ENCODE data around the gene RAB11FIP2.

RAB11FIP2 gene

DNA sequence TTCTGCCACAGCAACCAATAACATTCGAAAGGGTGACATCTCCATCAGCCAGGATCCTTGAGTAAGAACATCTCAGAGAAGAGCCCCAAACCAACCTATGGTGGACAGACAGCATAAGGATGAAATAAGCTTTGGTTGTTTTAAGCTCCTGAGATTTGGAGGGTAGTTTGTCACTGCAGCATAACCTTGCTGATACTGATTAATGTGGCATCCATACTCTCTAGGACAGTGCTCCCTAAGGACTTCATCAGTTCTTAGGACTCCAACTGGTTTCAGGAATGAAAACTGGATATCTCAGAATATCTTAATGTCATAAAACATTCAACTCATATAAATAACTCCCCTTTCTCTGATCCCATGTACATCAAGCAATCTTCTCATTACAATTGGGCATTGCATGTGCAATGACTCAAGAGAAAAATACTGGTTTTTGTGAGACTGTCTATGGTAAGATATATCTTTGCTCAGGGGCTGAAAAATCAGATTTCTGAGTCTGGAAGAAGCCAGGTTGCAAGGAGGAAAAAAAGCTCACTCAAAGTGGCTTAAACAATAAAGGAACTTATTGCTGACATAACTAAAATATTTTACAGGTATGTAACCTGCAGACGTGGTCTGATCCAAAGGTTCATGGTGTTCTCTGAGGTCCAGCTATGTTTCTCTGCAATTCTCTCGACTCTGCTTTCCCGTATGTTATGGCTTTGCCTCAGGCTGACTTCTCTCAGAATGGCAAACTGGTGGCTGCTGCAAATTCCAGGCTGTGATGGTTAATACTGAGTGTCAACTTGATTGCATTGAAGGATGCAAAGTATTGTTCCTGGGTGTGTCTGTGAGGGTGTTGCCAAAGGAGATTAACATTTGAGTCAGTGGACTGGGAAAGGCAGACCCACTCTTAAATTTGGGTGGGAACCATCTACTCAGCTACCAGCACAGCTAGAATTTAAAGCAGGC lies 65.7 kb downstream of the RAB11FIP2 start:
- DNase-seq, result no peak

DNA sequence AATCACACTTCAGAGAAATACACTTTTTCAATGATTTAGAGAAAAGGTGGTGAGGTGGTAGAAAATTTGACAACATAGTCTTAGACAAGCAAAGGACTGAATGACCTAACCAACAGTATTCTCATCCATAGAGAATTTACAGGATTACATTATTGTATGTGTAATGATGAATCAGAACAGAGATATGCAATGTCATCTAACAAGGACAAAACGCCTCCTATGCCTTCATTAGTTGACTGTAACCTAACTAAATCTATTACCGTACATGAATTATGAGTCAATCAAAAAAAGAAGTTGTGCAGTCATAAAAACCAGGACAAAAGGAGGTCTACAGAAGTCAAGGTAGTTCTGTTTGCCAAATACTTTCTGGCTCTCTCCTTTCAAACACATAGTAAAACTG lies 66.5 kb downstream of the RAB11FIP2 start:
- DNase-seq, result no peak

DNA sequence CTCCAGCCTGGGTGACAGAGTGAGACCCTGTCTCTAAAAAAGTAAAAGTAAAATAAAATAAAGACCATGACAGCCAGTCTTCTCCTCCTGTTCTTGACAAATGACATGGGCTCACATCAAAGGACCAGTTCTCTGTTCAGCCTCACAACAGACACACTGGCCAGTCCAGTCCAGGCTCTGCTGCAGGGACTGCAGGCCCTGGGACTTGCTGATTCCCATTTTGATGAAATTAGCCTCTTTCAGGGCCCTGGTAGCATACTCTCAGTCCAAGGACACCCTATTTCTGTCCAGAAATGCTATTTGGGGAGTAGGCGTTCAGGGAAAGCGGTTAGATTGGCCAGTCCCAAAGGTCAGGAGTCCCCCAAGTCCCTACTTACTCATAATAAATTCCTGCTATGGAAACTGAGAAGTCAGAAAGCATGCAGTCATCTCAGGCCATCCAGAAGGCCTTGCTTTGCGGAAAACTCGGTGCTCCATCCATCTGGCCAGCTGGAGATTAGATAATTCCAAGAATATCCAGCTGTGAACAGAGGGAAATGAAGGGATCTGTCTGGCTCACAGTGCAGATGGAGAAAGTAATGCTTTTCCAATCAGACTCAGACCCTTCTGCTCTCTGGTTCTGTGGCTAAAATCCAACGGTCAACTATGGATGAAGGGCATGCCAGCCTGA lies 74.4 kb downstream of the RAB11FIP2 start:
- DNase-seq, result no peak

DNA sequence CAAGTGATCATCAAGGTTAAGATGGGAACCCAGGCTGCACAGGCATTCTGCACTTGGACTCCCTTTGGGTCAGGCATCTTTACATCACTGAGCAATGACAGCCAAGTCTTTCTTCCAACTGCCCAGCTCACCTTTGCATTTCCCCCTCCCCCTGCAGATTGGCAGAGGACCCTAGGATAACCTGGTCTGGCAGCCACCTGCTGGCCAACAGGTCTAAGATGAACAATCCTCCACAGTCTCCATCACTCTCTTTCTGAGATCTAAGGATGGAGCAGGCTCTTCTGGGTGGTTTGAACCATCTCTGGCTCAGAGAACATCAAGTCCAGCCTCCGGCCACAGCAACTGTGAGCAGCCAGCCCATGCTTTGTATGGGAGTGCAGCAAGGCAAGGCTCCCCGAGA lies 75.8 kb downstream of the RAB11FIP2 start:
- no peak for DNase-seq

DNA sequence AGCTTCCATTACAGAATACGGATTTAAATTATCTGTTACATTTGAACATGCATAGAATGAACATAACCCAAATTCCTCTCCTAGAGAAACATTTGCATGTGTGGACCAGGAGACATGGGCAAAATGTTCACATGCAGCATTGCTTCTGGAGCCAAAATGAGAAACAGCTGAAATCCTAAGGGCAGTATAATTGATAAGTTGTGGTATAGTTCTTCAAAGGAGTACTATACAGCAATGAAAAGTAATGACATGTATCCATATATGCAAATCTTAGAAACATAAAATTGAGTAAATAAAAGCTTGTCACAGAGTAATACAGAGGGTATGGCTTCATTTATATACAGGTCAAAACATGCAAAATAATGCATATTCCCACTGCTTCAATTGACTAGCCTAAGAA lies 77.1 kb downstream of the RAB11FIP2 start:
- no peak for DNase-seq

DNA sequence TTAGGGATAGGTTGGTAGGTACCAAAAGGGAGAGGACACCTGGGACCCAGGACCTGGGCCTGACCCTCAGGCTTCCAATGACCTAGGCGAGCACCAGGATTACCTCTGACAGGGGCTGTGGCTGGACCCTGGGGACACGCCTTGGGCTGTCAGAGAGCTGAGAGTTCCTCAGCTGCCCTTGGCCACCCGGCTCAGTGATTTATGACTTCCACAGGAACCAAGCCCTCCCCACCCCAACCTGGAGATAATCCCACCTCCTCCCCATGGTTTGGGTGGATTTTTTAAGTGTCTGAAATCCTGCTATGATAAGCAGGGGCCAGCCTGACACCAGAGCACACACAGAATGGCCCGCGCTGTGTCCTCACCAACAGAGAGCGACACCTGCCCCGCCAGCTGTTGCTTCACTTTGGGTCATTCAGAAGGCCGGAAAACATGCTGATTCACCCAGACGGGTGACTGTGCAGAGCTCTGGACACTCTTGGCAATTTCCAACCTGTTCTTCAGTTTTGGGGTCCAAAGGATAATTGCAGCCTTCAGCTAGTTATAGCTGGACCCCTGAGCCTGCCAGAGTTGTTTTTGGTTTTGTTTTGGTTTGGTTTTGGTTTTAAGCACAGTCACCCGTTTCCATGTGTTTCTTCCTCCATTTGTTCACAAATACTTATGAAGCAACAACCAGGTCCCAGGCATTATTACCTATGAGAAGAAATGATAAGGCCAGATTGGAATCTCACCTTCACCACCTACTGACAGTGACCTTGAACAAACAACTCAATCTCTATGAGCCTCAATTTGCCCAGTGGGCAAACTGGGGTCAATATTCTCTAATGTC lies 78.2 kb downstream of the RAB11FIP2 start:
- DNase-seq, result no peak

DNA sequence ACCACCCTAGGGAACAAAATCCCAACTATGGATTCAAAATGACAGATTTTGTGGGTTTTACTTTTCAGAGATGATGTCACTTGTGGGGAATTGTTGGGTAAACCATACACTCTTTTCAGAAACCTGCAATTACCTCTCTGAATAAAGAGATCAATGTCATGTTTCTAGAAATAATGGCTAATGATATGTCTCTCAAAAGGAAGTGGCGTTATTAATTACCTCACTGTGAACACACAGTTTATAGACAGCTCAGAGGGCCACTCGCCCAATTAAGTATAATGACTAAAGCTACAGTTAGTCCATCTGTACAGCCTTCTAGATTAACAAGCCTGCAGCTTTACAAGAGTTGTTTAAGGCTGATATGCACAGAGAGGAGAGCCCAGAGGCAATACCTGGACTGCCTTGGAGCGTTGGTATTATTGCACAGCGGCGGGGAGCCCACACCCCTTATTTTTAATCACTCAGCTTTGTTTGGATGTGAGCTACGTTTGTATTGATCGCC lies 79.5 kb downstream of the RAB11FIP2 start:
- peak; percentile 13 for DNase-seq

DNA sequence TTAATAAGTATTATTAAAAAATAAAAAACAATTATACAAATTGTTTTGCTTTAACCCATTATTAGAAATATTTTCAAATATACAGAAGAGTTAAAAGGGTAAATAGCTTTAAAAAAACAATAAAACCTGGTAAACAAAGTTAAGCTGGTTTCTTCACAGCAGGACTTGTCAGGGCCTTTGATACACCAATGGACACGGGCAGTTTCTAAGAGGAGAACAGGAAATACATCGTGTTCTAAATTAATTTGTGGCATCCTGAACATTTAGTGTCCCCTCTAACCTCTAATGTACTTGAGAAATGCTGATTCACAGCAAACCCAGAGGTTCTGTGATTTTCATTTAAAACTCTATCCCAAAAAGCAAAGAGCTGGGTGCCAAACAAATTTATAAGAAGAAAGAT lies 80.8 kb downstream of the RAB11FIP2 start:
- DNase-seq, result no peak

DNA sequence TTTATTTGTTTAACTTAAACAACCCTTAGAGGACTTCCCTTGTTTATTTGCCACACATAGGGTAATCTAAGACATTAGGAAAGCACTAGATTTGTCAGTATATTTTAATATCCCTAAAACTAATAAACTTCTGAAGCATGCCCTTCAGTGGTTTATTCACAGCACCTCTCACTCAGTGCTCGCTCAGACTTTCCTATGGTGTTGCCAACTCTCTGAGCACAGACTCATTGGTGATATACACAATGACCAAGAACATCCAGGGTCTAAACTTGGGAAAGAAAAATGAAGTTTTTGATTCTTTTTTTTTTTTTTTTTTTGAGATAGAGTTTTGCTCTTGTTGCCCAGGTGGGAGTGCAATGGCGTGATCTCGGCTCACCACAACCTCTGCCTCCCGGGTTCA lies 82.2 kb downstream of the RAB11FIP2 start:
- DNase-seq, result no peak

DNA sequence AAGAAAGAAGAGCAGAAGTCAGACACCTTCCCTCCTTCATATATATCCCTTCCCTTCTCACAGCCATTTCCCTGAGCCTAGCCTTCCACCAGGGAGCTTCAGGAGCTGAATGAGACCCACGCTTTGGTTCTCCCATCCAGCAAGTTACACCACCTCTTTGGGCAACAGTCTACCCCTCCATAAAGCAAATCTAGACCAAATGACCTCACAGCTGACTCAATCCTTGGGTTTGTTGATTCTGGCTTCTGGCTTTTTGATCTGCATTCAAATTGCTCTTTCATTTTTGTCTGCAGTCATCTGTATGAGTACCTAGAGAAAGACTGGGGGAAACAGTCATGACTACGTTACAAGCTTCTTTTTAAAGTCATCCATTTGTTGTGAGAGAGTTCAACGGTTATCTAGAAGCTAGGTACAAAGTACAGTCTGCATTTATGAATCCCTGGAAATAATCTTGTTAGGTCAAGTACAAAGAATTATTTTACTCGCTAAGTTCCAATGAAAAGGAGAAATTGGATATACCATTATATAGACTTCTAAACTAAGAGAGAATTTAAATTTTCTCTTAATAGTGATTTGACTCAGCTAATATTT lies 86.3 kb downstream of the RAB11FIP2 start:
- DNase-seq, result no peak

DNA sequence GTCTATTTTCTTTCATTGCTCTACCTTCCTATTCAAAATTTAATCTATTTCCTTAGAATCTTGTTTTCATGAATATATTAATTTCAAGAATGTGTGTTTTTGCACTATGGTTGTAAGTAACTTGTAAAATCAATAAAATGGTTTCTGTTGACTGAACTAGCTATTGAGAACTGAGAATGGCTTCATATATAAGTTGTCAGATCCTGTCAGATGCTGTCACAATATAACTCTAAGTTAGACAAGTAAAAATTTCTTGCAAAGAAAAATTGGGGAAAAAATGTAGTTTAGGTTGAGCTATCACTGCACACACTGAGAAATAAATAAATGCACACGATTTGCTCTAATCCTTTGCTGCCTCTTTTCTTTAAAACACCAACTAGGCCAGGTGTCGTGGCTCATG lies 89.8 kb downstream of the RAB11FIP2 start:
- DNase-seq, result no peak

DNA sequence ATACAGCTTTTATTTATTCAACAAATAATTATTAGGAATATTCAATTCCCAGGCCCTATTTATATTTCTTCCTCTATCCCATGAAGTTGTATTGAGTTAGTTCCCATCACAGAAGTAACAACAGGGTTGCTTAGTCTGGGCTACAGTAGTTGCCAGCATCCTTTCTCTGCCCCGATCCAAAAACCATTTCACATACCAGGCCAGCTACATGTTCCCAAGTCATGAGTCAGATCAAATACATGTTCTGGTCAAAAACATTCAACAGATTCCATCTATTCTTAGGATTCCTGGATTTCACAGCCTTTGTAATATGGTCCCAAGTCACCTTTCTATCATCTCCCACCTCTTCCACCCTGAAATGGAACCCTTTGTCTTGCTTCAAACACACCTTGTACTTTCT lies 91.6 kb downstream of the RAB11FIP2 start:
- no peak for DNase-seq
